Endothelial cell of umbilical vein (primary cell): ENCODE results near the gene BUD13.

Source experiments
- EZH2 ChIP-seq: IDR thresholded peaks from 2 replicates; pipeline ENCODE4 v1.6.1; 2012; ENCODE audit warnings: borderline replicate concordance, low read depth, mild to moderate bottlenecking, moderate library complexity, low read length, inconsistent platforms; ENCODE audit not compliant: severe bottlenecking
- JUN ChIP-seq: IDR thresholded peaks from 2 replicates; pipeline ENCODE4 v1.6.1; 2011; ENCODE audit warnings: borderline replicate concordance, low read depth; ENCODE audit not compliant: insufficient read length, insufficient read depth
- MYC ChIP-seq: IDR thresholded peaks from one replicate; pipeline ENCODE4 v1.6.1; 2011; ENCODE audit warnings: mild to moderate bottlenecking, low read depth, low read length
- POLR2A ChIP-seq: IDR thresholded peaks from 2 replicates; pipeline ENCODE4 v1.6.1; 2012; ENCODE audit warnings: low read depth, mild to moderate bottlenecking, control low read depth, low read length
- TF ChIP-seq, protein P1 (sequence below), 2 donors: IDR thresholded peaks; 1 replicate in 1 of 2; 2 replicates in 1 of 2; pipeline ENCODE4 v1.5.1; 2011; ENCODE audit warnings: low read length in 2 of 2, mild to moderate bottlenecking in 2 of 2, moderate library complexity in 2 of 2, control low read depth in 1 of 2, inconsistent platforms in 1 of 2, low read depth in 1 of 2; ENCODE audit not compliant: insufficient read depth in 1 of 2; ENCODE audit errors: extremely low read depth in 1 of 2
- TF ChIP-seq, protein P2 (sequence below): IDR thresholded peaks from 2 replicates; pipeline ENCODE4 v1.6.1; 2011; ENCODE audit not compliant: insufficient read depth, insufficient read length

DNA sequence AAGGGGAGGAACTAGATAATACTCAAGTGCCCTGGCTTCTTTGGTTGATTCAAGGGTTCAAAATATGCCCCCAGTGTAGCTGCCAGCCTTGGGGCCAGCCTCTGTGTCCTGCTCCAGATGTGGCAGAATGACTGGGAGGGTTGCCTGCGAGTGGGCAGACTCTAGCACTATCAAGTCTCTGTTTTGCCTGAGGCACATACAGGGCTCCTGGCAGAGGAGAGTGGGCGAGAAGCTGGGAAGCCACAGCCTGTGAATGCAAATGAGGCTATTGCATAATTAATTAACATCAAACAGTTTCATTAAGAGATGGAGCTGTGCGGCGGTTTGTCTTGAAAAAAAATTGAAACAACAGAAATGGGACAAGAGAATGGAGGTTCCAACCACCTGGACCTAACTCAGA lies 50.8 kb downstream of the BUD13 start:
- TF ChIP-seq, protein P1, sequence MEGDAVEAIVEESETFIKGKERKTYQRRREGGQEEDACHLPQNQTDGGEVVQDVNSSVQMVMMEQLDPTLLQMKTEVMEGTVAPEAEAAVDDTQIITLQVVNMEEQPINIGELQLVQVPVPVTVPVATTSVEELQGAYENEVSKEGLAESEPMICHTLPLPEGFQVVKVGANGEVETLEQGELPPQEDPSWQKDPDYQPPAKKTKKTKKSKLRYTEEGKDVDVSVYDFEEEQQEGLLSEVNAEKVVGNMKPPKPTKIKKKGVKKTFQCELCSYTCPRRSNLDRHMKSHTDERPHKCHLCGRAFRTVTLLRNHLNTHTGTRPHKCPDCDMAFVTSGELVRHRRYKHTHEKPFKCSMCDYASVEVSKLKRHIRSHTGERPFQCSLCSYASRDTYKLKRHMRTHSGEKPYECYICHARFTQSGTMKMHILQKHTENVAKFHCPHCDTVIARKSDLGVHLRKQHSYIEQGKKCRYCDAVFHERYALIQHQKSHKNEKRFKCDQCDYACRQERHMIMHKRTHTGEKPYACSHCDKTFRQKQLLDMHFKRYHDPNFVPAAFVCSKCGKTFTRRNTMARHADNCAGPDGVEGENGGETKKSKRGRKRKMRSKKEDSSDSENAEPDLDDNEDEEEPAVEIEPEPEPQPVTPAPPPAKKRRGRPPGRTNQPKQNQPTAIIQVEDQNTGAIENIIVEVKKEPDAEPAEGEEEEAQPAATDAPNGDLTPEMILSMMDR (IDR thresholded peaks at IDR 0.05; ENCODE audit: extremely low read depth in 1 of 2, insufficient read depth in 1 of 2, low read depth in 1 of 2, low read length in 2 of 2), result no peak
- TF ChIP-seq, protein P2, sequence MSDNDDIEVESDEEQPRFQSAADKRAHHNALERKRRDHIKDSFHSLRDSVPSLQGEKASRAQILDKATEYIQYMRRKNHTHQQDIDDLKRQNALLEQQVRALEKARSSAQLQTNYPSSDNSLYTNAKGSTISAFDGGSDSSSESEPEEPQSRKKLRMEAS, result no peak
- TF ChIP-seq POLR2A (no peak), MYC (no peak), EZH2 (no peak), JUN (no peak)
